Gastroesophageal sphincter (tissue), 4 donors: ENCODE results near the gene CARNS1. TPM values are rescaled to one million over a fixed set of nuclear protein-coding genes. Genes with fewer than 3 reads are reported as not detected.
"Not testable (repeated sequence)": the region's sequence is repeated elsewhere in the genome, so short reads cannot be mapped to it uniquely, and the experiment has no call there.

ENCODE experiments used
- ATAC-seq: fragments of 150-250 bp; one replicate; pipeline ENCODE4 v1.9.1; 2016; ENCODE audit warnings: mild to moderate bottlenecking, moderate library complexity
- H3K27ac ChIP-seq, 4 donors: fragments of 200-600 bp; sonication (generic) in 3 of 4; 1 replicate in 3 of 4; 2 replicates in 1 of 4; pipeline ENCODE4 v1.5.1; 2016 to 2019
- H3K27me3 ChIP-seq: fragments of 200-600 bp; sonication (generic); one replicate; pipeline ENCODE4 v1.5.1; 2019
- H3K36me3 ChIP-seq, 2 donors: fragments of 200-600 bp; sonication (generic); one replicate each; pipeline ENCODE4 v1.5.1; 2019; ENCODE audit warnings: control low read depth in 1 of 2
- H3K4me1 ChIP-seq, 3 donors: fragments of 200-600 bp; sonication (generic); 1 replicate in 2 of 3; 2 replicates in 1 of 3; pipeline ENCODE4 v1.5.1; 2016 to 2019; ENCODE audit warnings: control low read depth in 2 of 3
- H3K4me3 ChIP-seq, 2 donors: fragments of 200-600 bp; sonication (generic); one replicate each; pipeline ENCODE4 v1.5.1; 2019; ENCODE audit warnings: mild to moderate bottlenecking in 1 of 2, moderate library complexity in 1 of 2
- H3K9me3 ChIP-seq, 3 donors: fragments of 200-600 bp; sonication (generic); one replicate each; pipeline ENCODE4 v1.5.1; 2017 to 2019; ENCODE audit warnings: control low read depth in 2 of 3
- CTCF ChIP-seq, 4 experiments: fragments of 200-600 bp in 2 of 4; fragments of 450-650 bp in 2 of 4; sonication (generic) in 1 of 4; IDR thresholded peaks; one replicate each; pipeline ENCODE4 v1.5.1; 2017 to 2019; ENCODE audit warnings: antibody characterized with exemption in 4 of 4, mild to moderate bottlenecking in 2 of 4, moderate library complexity in 2 of 4
- EP300 ChIP-seq: sonication (generic); formaldehyde crosslinking; IDR thresholded peaks from one replicate; pipeline ENCODE4 v1.6.1; 2017; ENCODE audit warnings: antibody characterized with exemption, mild to moderate bottlenecking
- POLR2A ChIP-seq, 2 donors: fragments of 450-650 bp; IDR thresholded peaks; one replicate each; pipeline ENCODE4 v1.6.1; 2017; ENCODE audit warnings: antibody characterized with exemption in 2 of 2, mild to moderate bottlenecking in 2 of 2, moderate library complexity in 1 of 2
- POLR2AphosphoS5 ChIP-seq: sonication (generic); formaldehyde crosslinking; IDR thresholded peaks from one replicate; pipeline ENCODE4 v1.6.1; 2017; ENCODE audit warnings: antibody characterized with exemption
- WGBS, 2 donors: methylation state at CpG; one replicate each; pipeline ENCODE4 v1.1.5; 2018; ENCODE audit warnings: low coverage in 1 of 2; 5-methylcytosine and 5-hydroxymethylcytosine counted together
- total RNA-seq, 4 donors: library from RNA; depleted of rRNA; stranded (reverse); fragments of >200 nt; gene quantifications; one replicate each; pipeline ENCODE4 v1.1.0, GENCODE V29; 2016

The CARNS1 gene
- total RNA-seq, 4 donors from 2014 or later = 0.73 to 3.3 (median 1.6) TPM

GRCh38 chr11:67400251-67400941 lies 15.1 kb upstream of the CARNS1 start:
- peaks cover 0 to 67% (median 18%) of the 10 kb centered on the region in 3 donors for H3K4me1 ChIP-seq
- TF ChIP-seq POLR2A (IDR thresholded peaks at IDR 0.05) (no peak), EP300 (no peak), POLR2AphosphoS5 (peak; percentile 69)

GRCh38 chr11:67400942-67401494 lies 14.5 kb upstream of the CARNS1 start:
- peaks cover 0 to 45% of the 10 kb centered on the region in 2 donors for H3K36me3 ChIP-seq
- H3K4me1 ChIP-seq = peaks cover 0 to 67% (median 18%) of the 10 kb centered on the region in 3 donors
- peak; percentile 0 for ATAC-seq
- TF ChIP-seq POLR2AphosphoS5 = no peak
- 0 to 4% methylated on average over 4 to 8 of the region's 27 CpGs for WGBS, 2 donors
- H3K27ac ChIP-seq = peak overlapping the region; percentile 73 to 97 (median 96)
- H3K9me3 ChIP-seq = no peaks in the 10 kb centered on the region
- peaks cover 30% of the 10 kb centered on the region for H3K27me3 ChIP-seq
- H3K4me3 ChIP-seq = peak overlapping the region; percentile 77 to 94

More at GRCh38 chr11:67400251-67400941, 15.1 kb upstream of the CARNS1 start:
- Histone ChIP-seq H3K36me3 (peaks cover 0 to 52% of the 10 kb centered on the region in 2 donors), H3K9me3 (no peaks in the 10 kb centered on the region), H3K27me3 (peaks cover 24% of the 10 kb centered on the region), H3K4me3 (peak overlapping the region; percentile 77 to 94), H3K27ac (peak overlapping the region in 3 of 4 donors; percentile 95 to 97 (median 96))
- 0 to 23% methylated on average over 2 to 4 of the region's 23 CpGs for WGBS, 2 donors
- ATAC-seq = no peak

- ATAC-seq = peak; percentile 94
- Histone ChIP-seq H3K4me3 (peak within 1 kb of the TSS; percentile 77 to 94), H3K4me1 (peaks cover 0 to 63% (median 18%) of the 10 kb centered on the region in 3 donors), H3K9me3 (no peaks in the 10 kb centered on the region), H3K27ac (peak within 1 kb of the TSS; percentile 73 to 97 (median 96)), H3K36me3 (peaks cover 0 to 39% of the 10 kb centered on the region in 2 donors), H3K27me3 (peaks cover 36% of the 10 kb centered on the region)
- 0% methylated on average over 1 to 13 of the region's 73 CpGs for WGBS, 2 donors
- TF ChIP-seq CTCF (IDR thresholded peaks at IDR 0.05) = peak in 3 of 4 experiments; percentile 14 to 42 (median 31)
- no peak for TF ChIP-seq EP300
- TF ChIP-seq POLR2AphosphoS5 = peak; percentile 74
- peak; percentile 80 to 86 for TF ChIP-seq POLR2A (IDR thresholded peaks at IDR 0.05)
Measured at GRCh38 chr11:67401495-67402191, 13.8 kb upstream of the CARNS1 start, which contains the start of gene PPP1CA. Gene PPP1CA (minus strand): TSS chr11:67401858. CDS start chr11:67401782, 76 bp downstream.

- peaks cover 0 to 56% (median 18%) of the 10 kb centered on the region in 3 donors for H3K4me1 ChIP-seq
- peaks cover 0 to 32% of the 10 kb centered on the region in 2 donors for H3K36me3 ChIP-seq
- not testable (repeated sequence) for H3K9me3 ChIP-seq, ATAC-seq
- H3K4me3 ChIP-seq = peak overlapping the region; percentile 17 to 94
- 71 to 76% methylated on average over 7 to 11 of the region's 19 CpGs for WGBS, 2 donors
- H3K27ac ChIP-seq = peak overlapping the region; percentile 25 to 97 (median 96)
- H3K27me3 ChIP-seq = peaks cover 43% of the 10 kb centered on the region
Measured at GRCh38 chr11:67402192-67402839, 13.2 kb upstream of the CARNS1 start.

GRCh38 chr11:67403085-67403484 lies 12.4 kb upstream of the CARNS1 start:
- Histone ChIP-seq H3K36me3 (peaks cover 0 to 25% of the 10 kb centered on the region in 2 donors), H3K27me3 (peaks cover 50% of the 10 kb centered on the region), H3K4me1 (peaks cover 0 to 49% (median 18%) of the 10 kb centered on the region in 3 donors)
- ATAC-seq, H3K27ac ChIP-seq, H3K4me3 ChIP-seq, H3K9me3 ChIP-seq: not testable (repeated sequence)
- WGBS, 2 donors = 80 to 89% methylated on average over 1 to 3 of the region's 9 CpGs

GRCh38 chr11:67404515-67405195 lies 10.8 kb upstream of the CARNS1 start:
- peak overlapping the region in 1 of 2 donors; percentile 26 for H3K4me3 ChIP-seq
- ATAC-seq = no peak
- H3K27ac ChIP-seq = no peak overlapping the region
- no peak for TF ChIP-seq CTCF (IDR thresholded peaks at IDR 0.05)
- TF ChIP-seq EP300 = no peak
- no peak for TF ChIP-seq POLR2A (IDR thresholded peaks at IDR 0.05)
- no peak for TF ChIP-seq POLR2AphosphoS5
- H3K4me1 ChIP-seq = peaks cover 0 to 43% (median 14%) of the 10 kb centered on the region in 3 donors
- H3K36me3 ChIP-seq = peaks cover 0 to 9% of the 10 kb centered on the region in 2 donors
- peaks cover 66% of the 10 kb centered on the region for H3K27me3 ChIP-seq
- WGBS, 2 donors = 47 to 50% methylated on average over 1 to 6 of the region's 13 CpGs
- H3K9me3 ChIP-seq = no peaks in the 10 kb centered on the region
